Chondrocyte (in vitro differentiated cells): ENCODE data around the gene AUTS2. TPM values are rescaled to one million over a fixed set of nuclear protein-coding genes. Genes with fewer than 3 reads are reported as not detected.

ENCODE experiments used
- DNase-seq: peaks from one replicate; pipeline ENCODE4 v3.0.0; 2021; ENCODE audit warnings: mixed read lengths, low spot score
- H3K27ac Mint-ChIP-seq: one replicate; pipeline ENCODE4 v1.8.0; 2021; ENCODE audit warnings: mild to moderate bottlenecking, moderate library complexity, mixed read lengths; ENCODE audit not compliant: unreplicated experiment
- H3K27me3 Mint-ChIP-seq: 2 replicates; pipeline ENCODE4 v1.8.0; 2021; ENCODE audit warnings: low read depth, mixed read lengths
- H3K36me3 Mint-ChIP-seq: 2 replicates; pipeline ENCODE4 v1.8.0; 2021; ENCODE audit warnings: low read depth, mixed read lengths
- H3K4me1 Mint-ChIP-seq: 2 replicates; pipeline ENCODE4 v1.8.0; 2021; ENCODE audit warnings: low read depth, mild to moderate bottlenecking, mixed read lengths
- H3K4me3 Mint-ChIP-seq: one replicate; pipeline ENCODE4 v1.8.0; 2021; ENCODE audit warnings: mild to moderate bottlenecking, moderate library complexity, mixed read lengths; ENCODE audit not compliant: unreplicated experiment
- H3K9me3 Mint-ChIP-seq: 2 replicates; pipeline ENCODE4 v1.8.0; 2021; ENCODE audit warnings: low read depth, mixed read lengths
- CTCF ChIP-seq: fragments of 200-600 bp; sonication (generic); IDR thresholded peaks from 2 replicates; pipeline ENCODE4 v1.5.0; 2021; ENCODE audit warnings: antibody characterized with exemption, mild to moderate bottlenecking, moderate library complexity
- total RNA-seq: library from RNA; stranded (reverse); gene quantifications from 3 replicates; pipeline ENCODE4 v1.2.1, GENCODE V29; 2021

Gene AUTS2
- total RNA-seq, 1 donor from 2014 or later = 31.5 TPM

- Mint-ChIP-seq H3K9me3 (no peaks in the 10 kb centered on the region), H3K36me3 (no peaks in the 10 kb centered on the region), H3K27me3 (no peaks in the 10 kb centered on the region), H3K27ac (no peak overlapping the region), H3K4me1 (peaks cover 29% of the 10 kb centered on the region), H3K4me3 (no peak overlapping the region)
- no peak for TF ChIP-seq CTCF
- DNase-seq = no peak
Measured at GRCh38 chr7:69661342-69661741, 63.1 kb downstream of the AUTS2 start.

- no peak for DNase-seq
- no peak for TF ChIP-seq CTCF
- Mint-ChIP-seq H3K27ac (no peak overlapping the region), H3K36me3 (no peaks in the 10 kb centered on the region), H3K4me3 (no peak overlapping the region), H3K9me3 (no peaks in the 10 kb centered on the region), H3K4me1 (peaks cover 25% of the 10 kb centered on the region), H3K27me3 (no peaks in the 10 kb centered on the region)
Measured at GRCh38 chr7:69663911-69664832, 65.9 kb downstream of the AUTS2 start.

- no peak for TF ChIP-seq CTCF
- peaks cover 23% of the 10 kb centered on the region for H3K4me1 Mint-ChIP-seq
- H3K9me3 Mint-ChIP-seq = no peaks in the 10 kb centered on the region
- H3K36me3 Mint-ChIP-seq = no peaks in the 10 kb centered on the region
- no peaks in the 10 kb centered on the region for H3K27me3 Mint-ChIP-seq
- H3K27ac Mint-ChIP-seq = no peak overlapping the region
- DNase-seq = no peak
- no peak overlapping the region for H3K4me3 Mint-ChIP-seq
Measured at GRCh38 chr7:69665369-69665768, 67.1 kb downstream of the AUTS2 start.

- Mint-ChIP-seq H3K9me3 (no peaks in the 10 kb centered on the region), H3K27ac (peak overlapping the region; percentile 53), H3K27me3 (no peaks in the 10 kb centered on the region), H3K4me3 (no peak overlapping the region), H3K4me1 (peaks cover 45% of the 10 kb centered on the region), H3K36me3 (no peaks in the 10 kb centered on the region)
- TF ChIP-seq CTCF = no peak
- no peak for DNase-seq
Measured at GRCh38 chr7:69668339-69668870, 70.1 kb downstream of the AUTS2 start.

- no peak for TF ChIP-seq CTCF
- Mint-ChIP-seq H3K4me3 (no peak overlapping the region), H3K36me3 (no peaks in the 10 kb centered on the region)
Measured at GRCh38 chr7:69670701-69671100, 72.4 kb downstream of the AUTS2 start.

More at GRCh38 chr7:69670701-69671100, 72.4 kb downstream of the AUTS2 start:
- H3K4me1 Mint-ChIP-seq = peaks cover 46% of the 10 kb centered on the region
- DNase-seq = no peak
- H3K9me3 Mint-ChIP-seq = no peaks in the 10 kb centered on the region
- H3K27ac Mint-ChIP-seq = peak overlapping the region; percentile 85
- H3K27me3 Mint-ChIP-seq = no peaks in the 10 kb centered on the region
